ENCODE results near the gene CALHM2. TPM values are rescaled to one million over a fixed set of nuclear protein-coding genes. Genes with fewer than 3 reads are reported as not detected.
"Not testable (repeated sequence)": the region's sequence is repeated elsewhere in the genome, so short reads cannot be mapped to it uniquely, and the experiment has no call there.

CALHM2 gene, protein sequence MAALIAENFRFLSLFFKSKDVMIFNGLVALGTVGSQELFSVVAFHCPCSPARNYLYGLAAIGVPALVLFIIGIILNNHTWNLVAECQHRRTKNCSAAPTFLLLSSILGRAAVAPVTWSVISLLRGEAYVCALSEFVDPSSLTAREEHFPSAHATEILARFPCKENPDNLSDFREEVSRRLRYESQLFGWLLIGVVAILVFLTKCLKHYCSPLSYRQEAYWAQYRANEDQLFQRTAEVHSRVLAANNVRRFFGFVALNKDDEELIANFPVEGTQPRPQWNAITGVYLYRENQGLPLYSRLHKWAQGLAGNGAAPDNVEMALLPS
- total RNA-seq (2014; rRNA removed; shearing (Covaris generic)) = 24.5 and 26.0 TPM in 2 replicates

DNA sequence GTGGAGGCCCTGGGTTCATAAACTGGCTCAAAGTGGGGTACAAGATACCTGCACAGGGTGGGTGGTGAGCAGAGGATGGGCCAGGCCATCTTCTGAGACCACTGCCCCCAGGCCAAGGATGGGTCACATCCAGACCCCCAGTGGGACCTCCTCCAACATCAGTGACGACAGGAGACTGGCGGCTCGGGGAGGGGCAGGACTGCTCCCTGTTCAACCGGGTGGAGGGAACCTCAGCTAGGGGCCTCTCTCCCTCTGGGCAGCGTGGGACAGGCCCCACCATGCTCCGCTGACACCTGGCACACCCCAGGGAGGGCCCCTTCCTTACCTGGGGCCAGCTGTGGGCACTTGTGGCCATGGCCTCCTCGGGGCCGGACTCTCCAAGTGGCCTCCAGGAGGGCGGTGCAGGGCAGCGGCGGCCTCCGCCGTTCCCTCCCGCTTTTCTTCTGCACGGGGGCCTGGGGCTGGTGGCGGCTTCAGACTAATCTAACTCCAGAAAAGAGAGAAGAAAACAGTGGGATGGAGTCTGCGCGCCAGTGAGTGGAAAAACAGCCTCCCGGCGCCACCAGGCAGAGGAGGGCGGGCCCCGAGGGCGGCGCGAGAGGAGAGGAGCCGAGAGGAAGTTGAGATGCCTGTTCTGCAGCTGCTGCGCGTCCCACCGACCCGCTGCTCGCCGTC, at the start of gene CALHM2:
TSS of gene CALHM2 (minus strand) at position 540 of the 675 bp plus-strand sequence. CDS start 2,429 bp downstream, outside the sequence.
- DNase-seq (ENCODE audit: low spot score) = peak; percentile 26

DNA sequence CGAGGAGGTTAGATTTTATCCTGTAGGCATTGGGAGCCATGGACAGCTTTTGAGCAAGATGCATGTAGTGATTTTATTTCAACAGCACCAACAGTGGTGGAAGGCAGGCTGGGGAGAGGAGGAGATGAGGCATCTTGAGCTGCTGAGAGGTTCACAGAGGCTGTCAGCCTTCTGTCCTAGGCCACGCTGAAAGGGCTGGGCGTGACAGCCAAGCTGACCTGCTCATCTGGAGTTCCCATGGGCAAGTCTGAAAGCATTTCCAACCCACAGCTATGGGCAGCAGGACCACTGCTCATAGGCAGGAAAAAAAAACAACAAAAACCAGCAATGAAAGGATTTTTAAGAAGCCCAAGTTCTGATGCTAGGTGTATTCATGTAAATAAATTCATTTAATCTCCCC, 49.0 kb upstream of the CALHM2 start:
- DNase-seq (ENCODE audit: low spot score) = no peak

DNA sequence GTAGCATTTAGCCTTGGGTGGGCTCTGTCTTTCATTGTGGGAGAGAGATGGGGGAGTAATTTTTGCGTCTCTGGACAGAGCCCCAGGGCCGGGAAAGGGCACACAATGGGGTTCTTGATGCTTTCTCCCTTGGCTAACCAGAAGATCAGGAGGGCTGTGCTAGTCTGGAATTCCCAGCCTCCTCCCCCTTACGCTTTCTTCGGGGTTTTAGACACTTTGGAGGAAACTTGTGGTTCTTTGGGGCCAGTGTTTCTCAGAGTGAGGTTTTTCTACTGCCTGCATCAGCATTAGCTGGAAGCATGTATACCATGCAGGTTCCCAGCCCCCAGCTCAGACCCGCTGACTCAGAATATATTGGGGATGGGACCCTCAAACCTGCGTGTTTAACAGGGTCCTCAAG, 48.3 kb upstream of the CALHM2 start:
- no peak for DNase-seq (ENCODE audit: low spot score)

DNA sequence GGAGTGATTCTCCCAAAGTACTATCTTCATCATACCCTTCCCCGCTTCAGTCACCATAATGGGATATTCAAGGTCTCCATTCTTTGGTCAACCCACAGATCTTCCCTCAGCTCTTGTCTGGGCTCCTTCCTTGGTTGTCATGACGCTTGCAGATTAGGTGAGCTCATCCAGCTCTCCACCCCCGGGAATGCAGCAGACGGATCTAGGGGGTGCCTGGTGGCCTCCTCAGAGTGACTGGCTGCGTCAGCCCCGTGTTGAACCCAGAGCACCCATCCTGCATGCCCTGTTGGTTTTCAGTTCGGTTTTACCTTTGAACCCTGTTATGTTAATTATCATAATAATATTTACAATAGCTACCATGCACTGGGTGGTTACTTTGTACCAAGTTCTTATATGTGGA, 47.7 kb upstream of the CALHM2 start:
- DNase-seq (ENCODE audit: low spot score) = no peak

DNA sequence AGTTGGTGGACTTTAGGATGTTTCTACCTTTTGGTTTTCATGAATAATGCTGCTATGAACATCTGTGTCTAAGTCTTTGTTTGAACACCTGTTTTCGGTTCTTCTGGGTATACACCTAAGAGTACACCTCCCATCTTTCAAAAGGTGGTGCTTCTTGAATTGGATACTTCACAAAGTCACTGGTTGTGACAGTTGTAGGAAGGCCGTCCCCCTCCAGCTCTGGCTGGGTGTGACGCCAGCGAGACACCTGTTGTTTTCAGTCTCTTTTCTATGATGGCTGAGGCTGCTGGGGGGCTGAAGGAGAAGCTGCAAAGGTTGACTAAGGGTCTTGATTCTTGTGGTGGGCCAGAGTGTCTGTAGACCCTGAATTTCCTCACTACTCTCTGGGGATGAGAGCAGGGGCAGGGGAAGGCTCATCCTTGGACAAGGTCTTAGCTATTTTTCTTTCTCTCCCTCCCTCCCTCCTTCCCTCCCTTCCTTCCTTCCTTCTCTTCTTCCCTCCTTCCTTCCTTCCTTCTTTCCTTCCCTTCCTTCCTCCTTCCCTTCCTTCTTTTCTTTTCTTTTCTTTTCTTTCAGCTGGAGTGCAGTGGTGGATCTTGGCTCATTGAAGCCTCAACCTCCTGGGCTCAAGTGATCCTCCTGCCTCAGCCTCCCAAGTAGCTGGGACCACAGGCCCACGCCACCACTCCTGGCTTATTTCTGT, 46.9 kb upstream of the CALHM2 start:
- DNase-seq (ENCODE audit: low spot score) = no peak

DNA sequence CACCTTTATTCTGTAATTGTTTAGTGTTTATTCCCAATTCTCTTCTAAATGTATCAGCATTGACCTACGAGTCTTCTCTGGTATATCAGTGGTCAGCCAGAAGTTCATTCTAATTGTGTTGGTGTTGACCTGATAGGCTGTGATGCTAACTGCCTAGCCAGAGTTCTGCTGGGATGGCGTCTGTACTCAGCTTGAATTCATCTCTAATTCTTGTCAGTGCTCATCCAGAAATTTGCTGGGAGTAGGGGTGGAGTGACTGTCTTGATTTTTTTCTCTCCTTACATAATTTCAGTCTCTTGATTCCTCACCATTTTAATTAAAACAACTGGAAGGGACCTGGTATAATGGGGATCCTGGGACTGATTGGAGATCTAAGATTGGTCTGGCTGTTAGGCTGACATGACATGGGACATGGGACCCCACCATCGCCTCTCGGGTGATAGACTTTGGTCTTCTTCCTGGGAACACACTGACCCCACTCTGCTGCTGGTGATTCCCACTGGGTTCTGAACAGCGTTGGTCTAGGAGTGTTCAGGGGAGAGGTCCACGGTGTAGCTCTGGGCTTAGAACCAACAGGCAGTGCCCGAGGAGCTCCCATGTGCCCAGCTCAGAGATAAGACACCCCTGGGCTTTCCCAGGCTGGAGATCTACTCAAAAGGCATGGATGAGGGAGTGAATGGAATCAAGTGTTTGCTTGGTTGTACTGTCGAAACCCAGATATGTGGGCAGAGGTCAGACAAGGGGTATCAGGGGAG, 45.2 kb upstream of the CALHM2 start:
- no peak for DNase-seq (ENCODE audit: low spot score)

DNA sequence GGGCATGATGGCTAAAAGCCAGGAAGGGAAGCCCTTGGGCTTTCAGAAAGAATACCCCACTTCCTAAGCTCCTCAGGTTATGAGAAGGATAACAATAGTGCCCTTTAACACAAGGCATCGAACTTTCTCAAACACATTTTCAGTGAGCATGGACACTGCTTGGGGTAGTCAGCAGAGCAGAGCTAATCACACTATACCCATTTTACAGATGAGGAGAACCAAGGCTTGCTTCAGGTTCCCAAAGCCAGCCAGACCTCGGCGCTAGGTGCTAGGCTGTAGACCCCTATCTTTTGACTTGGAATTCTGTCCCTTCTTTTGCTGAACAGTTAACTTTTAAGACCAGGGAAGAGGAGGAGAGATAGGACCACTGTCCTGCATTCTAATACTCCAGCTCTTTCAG, 43.2 kb upstream of the CALHM2 start:
- no peak for DNase-seq (ENCODE audit: low spot score)

DNA sequence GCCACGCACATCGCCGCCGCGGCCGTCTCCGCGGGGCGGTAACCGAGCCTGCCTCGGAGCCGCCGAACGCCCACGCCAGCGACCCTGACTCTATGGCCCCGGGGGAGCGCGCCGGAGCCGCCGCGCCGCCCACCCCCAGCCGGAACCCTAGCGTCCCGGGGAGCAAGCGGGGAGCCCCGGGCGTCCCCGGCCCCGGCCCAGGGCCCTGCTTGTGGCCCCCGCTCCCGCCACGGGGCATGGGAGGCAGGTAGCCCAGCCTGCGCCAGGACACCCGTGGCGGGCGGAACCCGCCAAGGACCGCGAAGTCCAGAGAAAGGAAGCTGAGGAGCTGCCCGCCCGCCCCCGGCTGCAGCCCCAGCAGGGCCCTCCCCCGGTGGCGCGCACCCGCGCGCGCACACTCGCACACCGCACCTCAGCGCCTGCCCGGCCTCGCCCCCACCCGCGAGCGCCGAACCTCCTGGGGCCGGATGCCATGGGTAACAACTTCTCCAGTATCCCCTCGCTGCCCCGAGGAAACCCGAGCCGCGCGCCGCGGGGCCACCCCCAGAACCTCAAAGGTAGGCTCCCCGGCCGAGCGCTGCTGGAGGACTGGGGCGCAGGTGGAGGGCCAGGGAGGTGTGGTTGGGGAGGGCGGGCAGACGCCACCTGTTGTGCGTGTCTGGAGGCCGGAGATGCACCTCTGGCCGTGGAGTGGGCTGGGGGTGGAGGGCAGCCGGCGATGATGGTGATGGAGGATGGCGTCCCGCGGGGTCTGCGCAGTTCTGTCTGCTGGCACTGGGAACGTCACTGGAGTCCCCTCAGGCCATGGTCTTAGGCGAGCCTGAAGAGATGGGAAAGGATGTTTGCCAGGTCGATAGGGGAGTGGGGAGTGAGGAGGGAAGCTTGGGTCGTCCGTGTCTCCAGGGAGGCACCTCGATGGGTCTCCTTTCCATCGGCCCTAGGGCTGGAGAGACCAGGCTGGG, 42.0 kb upstream of the CALHM2 start:
- DNase-seq (ENCODE audit: low spot score) = no peak

DNA sequence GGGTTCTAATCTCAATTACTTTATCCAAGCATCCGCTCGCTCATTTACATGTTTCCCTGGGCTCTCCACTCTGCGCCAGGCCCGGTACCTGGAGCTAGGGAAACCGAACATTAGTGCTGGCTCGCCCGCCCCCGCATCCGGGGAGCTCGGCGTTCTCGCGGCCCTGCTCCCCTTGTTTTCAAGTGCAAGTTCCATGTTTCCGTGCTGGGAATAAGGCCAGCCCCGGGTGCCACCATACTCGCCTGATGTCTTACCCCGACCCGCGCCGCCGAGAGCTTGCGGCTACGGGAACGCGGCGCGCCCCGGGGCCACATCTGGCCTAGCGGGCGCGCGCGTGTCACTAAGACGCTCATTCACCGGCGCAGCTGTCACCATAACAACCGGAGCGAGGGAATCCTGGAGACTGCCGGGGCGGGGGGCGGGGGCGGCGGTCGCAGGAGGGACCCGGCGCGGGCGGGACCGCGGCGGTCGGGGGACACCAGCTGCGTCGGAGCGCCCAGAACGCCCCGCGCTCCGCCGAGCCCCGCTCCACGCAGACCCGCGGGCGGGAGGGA, 41.3 kb upstream of the CALHM2 start, which contains the start of gene NEURL1:
TSS of gene NEURL1 (plus strand) at position 344 of the 554 bp plus-strand sequence. CDS start 683 bp downstream, outside the sequence.
- DNase-seq (ENCODE audit: low spot score) = no peak

DNA sequence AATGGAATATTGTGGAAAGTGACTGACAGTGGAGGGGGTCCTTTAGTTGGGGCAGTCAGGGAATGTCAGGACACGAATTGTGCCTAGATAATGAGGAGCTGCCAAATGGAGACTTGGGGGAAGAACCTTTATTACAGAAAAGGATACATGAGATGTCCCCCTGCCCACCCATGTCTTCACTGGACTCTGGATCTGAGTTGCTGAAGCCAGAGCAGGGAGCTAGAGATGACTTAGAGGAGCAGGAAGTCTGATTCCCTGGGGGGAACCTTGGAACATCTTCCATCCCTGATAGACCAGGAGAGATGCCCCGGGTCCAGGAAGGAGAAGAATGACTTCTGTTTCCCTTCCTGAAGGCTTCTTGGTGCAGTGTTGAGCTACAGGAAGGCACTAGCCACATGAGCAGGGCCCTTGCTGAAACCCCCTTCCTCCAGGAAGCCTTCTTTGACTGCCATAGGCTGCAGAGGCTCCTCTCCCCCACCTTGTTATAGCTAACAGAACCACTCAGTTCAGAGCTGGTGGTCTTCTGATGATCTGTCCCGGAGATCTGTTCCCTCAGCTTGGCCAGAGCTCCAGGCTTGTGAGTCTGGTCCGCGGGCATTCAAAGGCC, 40.6 kb upstream of the CALHM2 start:
- DNase-seq (ENCODE audit: low spot score) = no peak

DNA sequence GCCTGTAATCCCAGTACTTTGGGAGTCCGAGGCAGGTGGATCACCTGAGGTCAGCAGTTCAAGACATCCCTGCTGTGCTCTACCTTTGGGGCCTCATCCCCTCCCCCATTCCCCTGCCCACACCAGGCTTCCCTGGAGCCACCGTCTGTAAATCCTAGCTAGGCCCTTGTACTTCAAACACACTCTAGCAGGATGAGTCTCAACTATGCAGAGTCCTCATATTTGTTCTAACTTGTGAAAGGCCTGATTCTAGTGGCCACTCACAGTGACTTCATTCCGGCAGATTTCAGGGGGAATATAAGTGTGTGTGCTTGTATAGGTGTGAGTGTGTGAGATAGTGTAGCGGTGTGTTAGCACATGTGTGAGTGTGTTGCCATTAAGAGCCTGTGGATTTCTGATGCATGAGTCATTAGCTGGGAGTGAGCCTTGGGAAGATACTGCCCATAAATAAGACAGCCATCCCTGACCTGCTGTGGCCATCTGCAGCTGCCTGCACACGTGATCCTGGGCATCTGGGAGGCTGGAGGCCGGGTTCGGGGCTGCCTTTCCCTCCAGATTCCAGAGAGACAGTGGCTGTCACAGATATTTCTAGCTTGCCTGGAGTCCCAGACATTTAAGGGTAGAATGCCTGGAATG, 39.7 kb upstream of the CALHM2 start:
- peak; percentile 96 for DNase-seq (ENCODE audit: low spot score)

DNA sequence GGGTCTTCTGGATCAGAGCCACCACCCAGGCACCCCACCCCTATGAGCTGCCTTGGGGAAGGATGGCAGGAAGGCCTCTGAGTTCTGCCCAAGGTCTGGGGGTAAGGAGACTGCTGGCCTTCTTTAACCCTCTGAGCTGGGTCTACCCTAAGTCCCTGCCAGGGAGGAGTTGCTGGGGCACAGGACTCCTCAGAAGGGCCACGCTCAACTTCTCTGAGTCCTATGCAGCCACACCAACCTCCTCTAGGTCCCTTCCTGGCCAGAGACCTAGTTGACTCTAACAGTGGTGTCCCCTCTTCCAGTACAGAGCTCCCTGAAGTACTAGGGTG, 38.8 kb upstream of the CALHM2 start:
- DNase-seq (ENCODE audit: low spot score) = no peak

DNA sequence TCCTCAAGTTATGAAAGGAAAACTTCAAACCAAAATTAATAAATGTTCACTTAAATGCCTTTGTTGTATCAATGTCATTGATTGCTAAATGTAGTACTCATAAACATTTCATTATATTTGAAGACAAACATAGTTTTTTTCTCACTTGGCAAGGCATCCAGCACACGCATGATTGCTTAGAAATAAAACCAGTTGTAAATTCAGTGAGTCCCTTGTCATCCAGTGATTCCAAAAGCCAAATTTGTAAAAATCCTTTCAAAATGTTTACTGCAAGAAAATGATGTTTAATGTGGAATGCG, 35.2 kb upstream of the CALHM2 start:
- no peak for DNase-seq (ENCODE audit: low spot score)

DNA sequence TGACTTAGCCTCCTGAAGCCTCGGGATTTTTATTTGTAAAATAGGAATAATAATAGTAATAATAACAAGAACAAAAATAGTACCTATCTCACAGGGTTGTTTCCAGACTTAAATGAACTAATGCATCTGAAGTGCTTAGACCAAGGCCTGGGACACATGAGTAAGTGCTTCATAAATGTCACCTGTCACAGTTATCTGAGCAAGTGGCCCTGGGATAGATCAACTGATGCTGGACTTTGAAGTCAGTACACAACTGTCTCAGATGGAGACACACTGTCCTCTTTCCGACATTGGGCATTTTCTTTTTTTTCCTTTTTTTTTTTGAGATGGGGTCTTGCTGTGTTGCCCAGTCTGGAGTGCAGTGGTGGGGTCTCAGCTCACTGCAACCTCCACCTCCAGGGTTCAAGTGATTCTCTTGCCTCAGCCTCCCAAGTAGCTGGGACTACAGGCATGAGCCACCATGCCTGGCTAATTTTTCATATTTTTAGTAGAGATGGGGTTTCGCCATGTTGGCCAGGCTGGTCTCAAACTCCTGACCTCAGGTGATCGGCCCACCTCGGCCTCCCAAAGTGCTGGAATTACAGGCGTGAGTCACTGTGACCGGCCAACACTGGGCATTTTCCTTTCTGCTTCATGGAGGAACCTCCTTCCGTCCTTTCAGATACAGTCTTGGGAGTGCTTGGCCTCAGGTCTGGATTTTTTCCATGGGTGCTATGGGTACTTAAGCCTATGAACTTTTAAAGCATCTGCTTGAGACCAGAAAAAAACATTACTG, 34.7 kb upstream of the CALHM2 start:
- not testable (repeated sequence) for DNase-seq (ENCODE audit: low spot score)

DNA sequence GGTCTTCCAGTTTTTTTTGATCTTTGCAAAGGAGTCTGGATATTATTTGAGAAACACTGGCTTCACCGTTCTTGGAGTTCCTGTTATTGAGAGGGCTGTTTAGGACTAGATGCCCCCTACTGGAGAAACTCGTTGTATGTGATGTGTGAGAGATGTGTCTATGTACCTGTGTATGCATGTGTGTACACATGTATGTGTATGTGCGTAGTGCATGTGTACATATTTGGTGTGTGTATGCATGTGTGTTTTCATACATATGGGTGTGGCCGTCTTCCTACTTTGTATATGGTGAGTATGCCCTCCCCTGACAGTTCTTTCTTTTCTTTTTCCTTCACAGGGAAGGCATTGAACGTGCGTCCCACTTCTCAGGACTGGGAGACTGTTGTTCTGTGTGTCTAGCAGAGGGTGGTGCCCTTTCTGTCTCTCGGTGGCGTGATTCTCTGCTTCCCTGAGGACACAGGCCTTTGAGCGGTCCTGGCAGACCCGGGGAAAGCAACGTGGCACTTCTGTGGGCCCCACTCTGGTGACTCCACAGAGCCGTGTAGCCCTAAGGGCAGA, 29.9 kb upstream of the CALHM2 start:
- DNase-seq (ENCODE audit: low spot score) = peak; percentile 67

DNA sequence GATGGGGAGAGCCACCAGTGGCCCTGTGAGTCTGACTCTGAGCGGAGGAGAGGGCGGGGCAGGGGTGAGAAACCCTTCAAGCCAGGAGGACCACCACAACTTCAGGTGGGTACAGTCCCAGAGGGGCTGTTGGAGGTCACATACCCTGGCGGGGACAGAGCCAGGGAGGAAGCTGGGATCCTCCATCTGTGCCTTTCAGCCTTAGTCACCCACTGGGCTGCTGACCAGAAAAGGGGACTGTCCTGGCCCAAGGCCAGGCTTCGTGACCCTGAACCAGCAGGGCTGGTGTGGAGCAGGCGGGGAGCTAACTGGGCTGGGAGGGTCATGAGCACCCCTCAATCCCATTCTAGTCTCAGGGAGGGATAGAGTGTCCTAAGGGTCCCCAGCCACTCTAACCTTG, 28.4 kb upstream of the CALHM2 start:
- DNase-seq (ENCODE audit: low spot score) = peak; percentile 29

DNA sequence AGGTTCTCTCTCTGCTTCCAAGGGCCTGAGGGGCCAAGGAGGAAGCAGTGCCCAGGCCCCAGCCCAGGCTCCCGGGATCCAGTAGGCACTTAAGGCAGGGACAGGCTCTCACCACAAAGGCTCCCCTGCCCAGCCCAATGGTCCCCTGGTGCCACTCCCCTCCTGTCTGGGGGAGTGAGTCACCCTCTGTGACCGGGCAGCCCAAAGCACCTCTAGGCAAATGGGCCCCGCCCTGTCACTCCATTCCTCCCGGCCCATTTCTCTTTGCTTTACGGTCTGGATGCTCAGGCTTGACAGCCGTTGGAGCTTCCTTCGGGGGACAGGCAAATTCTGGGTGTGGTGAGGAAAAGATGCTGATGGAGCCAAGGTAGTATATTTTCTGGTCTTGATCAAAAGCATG, 27.0 kb upstream of the CALHM2 start, which contains the start of gene CALHM3:
TSS of gene CALHM3 (minus strand) at position 106 of the 400 bp plus-strand sequence. CDS start 208 bp downstream, outside the sequence.
- DNase-seq (ENCODE audit: low spot score) = peak; percentile 82

DNA sequence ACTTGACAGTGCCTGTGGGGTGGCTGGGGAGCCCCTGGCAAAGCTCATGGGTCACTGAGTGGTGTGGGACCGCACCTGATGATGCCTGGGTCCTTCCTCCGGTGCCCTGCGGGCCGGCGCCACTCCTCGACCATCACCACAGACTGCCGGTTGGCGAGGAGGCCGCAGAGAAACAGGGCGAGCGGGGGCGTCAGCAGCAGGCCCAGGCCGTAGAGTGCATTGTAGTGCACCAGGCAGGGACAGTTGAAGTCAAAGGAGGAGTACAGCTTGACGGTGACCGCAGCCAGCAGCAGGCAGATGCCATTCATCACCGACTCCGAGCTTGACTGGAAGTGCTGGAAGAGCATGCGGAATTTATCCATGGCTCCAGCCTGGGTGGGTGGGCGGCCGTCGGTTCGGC, 26.5 kb upstream of the CALHM2 start:
- no peak for DNase-seq (ENCODE audit: low spot score)

All from A172 (cell line).